ENCODE data around the gene KRTAP2-4.

DNA sequence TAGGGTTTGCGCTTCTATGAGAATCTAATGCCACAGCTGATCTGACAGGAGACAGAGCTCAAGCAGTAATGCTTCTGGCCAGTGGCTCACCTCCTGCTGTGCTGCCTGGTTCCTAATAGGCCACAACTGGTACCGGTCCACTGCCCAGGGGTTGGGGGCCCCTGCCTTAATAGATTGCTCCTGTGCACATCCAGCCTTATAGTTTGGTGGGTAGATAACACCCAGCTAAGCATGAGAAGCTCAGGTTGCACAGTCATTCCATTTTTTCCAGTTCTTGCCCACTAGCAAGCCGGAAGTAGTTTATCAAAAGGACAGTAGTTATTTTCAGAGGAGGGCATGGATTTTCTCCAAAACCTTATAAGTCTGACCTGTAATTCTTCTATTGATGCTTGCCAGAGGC is 46.3 kb downstream of the KRTAP2-4 start:
- TF ChIP-seq EP300 (IDR thresholded peaks at IDR 0.05) (no peak), POLR2AphosphoS5 (IDR thresholded peaks at IDR 0.05) (no peak), POLR2A (IDR thresholded peaks at IDR 0.05) (no peak)
- TF ChIP-seq, protein P1, sequence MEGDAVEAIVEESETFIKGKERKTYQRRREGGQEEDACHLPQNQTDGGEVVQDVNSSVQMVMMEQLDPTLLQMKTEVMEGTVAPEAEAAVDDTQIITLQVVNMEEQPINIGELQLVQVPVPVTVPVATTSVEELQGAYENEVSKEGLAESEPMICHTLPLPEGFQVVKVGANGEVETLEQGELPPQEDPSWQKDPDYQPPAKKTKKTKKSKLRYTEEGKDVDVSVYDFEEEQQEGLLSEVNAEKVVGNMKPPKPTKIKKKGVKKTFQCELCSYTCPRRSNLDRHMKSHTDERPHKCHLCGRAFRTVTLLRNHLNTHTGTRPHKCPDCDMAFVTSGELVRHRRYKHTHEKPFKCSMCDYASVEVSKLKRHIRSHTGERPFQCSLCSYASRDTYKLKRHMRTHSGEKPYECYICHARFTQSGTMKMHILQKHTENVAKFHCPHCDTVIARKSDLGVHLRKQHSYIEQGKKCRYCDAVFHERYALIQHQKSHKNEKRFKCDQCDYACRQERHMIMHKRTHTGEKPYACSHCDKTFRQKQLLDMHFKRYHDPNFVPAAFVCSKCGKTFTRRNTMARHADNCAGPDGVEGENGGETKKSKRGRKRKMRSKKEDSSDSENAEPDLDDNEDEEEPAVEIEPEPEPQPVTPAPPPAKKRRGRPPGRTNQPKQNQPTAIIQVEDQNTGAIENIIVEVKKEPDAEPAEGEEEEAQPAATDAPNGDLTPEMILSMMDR (IDR thresholded peaks at IDR 0.05): no peak

All from sigmoid colon (tissue), 4 donors.